OCI-LY3 (cell line): ENCODE data around the gene FAM118B.
"Not testable (repeated sequence)": the region's sequence is repeated elsewhere in the genome, so short reads cannot be mapped to it uniquely, and the experiment has no call there.

Experiments used
- H2AFZ ChIP-seq: fragments of 200-600, 300-600 bp; shearing (Covaris generic); 2 replicates; pipeline ENCODE4 v1.6.0; 2014; ENCODE audit warnings: antibody characterized with exemption, low read depth, low read length
- H3K27ac ChIP-seq: fragments of 200-600, 300-600 bp; sonication (generic); 2 replicates; pipeline ENCODE4 v1.5.1; 2014; ENCODE audit warnings: mild to moderate bottlenecking, low read length, moderate library complexity, mixed read lengths
- H3K27me3 ChIP-seq: fragments of 200-600, 300-600 bp; sonication (generic); 2 replicates; pipeline ENCODE4 v1.6.1; 2014; ENCODE audit warnings: low read depth, low read length, mixed read lengths
- H3K36me3 ChIP-seq: fragments of 200-600, 300-600 bp; sonication (generic); replicated peaks from 2 replicates; pipeline ENCODE3; 2014; ENCODE audit warnings: low read depth, low read length, mixed read lengths
- H3K4me1 ChIP-seq: fragments of 300-600, 200-600 bp; sonication (generic); 2 replicates; pipeline ENCODE4 v1.6.1; 2014; ENCODE audit warnings: low read length, mixed read lengths
- H3K4me2 ChIP-seq: fragments of 200-600, 300-600 bp; sonication (generic); 2 replicates; pipeline ENCODE4 v1.6.1; 2014; ENCODE audit warnings: low read length, mixed read lengths
- H3K4me3 ChIP-seq: fragments of 300-600, 200-600 bp; sonication (generic); 2 replicates; pipeline ENCODE4 v1.5.1; 2014; ENCODE audit warnings: antibody characterized with exemption, mild to moderate bottlenecking, low read length, moderate library complexity
- H3K79me2 ChIP-seq: fragments of 300-600, 200-600 bp; shearing (Covaris generic); 2 replicates; pipeline ENCODE4 v1.6.1; 2014; ENCODE audit warnings: mild to moderate bottlenecking, low read length, mixed read lengths
- H3K9ac ChIP-seq: fragments of 300-600, 200-600 bp; shearing (Covaris generic); 2 replicates; pipeline ENCODE4 v1.6.0; 2014; ENCODE audit warnings: mild to moderate bottlenecking, low read length, moderate library complexity
- H3K9me3 ChIP-seq: fragments of 200-600, 300-600 bp; shearing (Covaris generic); 2 replicates; pipeline ENCODE4 v1.6.1; 2014; ENCODE audit warnings: low read length, mixed read lengths; ENCODE audit not compliant: insufficient read depth
- H4K20me1 ChIP-seq: fragments of 200-600, 300-600 bp; sonication (generic); 2 replicates; pipeline ENCODE4 v1.6.1; 2016; ENCODE audit warnings: low read length, mixed read lengths; ENCODE audit not compliant: insufficient read depth
- EZH2phosphoT487 ChIP-seq: fragments of 200-600 bp; shearing (Covaris generic); IDR thresholded peaks from 2 replicates; pipeline ENCODE4 v1.6.1; 2018; ENCODE audit warnings: antibody characterized with exemption, mixed run types, low read depth
- TF ChIP-seq, protein P1 (sequence below): fragments of 200-600, 300-600 bp; sonication (generic); IDR thresholded peaks from 2 replicates; pipeline ENCODE4 v1.5.1; 2014; ENCODE audit warnings: antibody characterized with exemption, low read length, low read depth

FAM118B gene

DNA sequence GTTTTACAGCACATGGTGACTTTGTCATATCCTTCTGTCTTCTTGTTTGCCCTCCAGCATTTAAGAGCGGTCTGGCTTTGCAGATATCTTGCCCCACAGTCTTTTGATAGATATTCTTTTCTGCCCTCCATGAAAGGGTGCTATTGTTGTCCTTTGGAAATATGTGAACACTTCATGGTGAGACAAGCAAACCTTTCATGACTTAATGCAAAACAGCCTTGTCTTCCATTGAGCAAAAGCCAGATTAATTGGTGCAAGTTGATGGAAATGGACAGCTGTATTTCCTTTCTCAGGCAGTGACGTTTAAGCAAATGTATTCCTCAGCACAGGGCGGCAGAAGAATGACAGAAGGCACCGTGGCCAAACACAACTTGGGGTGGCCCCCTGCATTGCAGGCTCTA, 96.7 kb downstream of the FAM118B start:
- Histone ChIP-seq H3K36me3 (peaks cover 33% of the 10 kb centered on the region), H3K4me3 (no peak overlapping the region), H3K4me2 (no peak overlapping the region), H4K20me1 (peaks cover 24% of the 10 kb centered on the region), H3K27ac (no peak overlapping the region), H3K27me3 (no peaks in the 10 kb centered on the region), H3K79me2 (peaks cover 40% of the 10 kb centered on the region), H3K4me1 (peaks cover 47% of the 10 kb centered on the region), H3K9ac (no peak overlapping the region), H2AFZ (no peak overlapping the region), H3K9me3 (no peaks in the 10 kb centered on the region)
- TF ChIP-seq, protein P1, sequence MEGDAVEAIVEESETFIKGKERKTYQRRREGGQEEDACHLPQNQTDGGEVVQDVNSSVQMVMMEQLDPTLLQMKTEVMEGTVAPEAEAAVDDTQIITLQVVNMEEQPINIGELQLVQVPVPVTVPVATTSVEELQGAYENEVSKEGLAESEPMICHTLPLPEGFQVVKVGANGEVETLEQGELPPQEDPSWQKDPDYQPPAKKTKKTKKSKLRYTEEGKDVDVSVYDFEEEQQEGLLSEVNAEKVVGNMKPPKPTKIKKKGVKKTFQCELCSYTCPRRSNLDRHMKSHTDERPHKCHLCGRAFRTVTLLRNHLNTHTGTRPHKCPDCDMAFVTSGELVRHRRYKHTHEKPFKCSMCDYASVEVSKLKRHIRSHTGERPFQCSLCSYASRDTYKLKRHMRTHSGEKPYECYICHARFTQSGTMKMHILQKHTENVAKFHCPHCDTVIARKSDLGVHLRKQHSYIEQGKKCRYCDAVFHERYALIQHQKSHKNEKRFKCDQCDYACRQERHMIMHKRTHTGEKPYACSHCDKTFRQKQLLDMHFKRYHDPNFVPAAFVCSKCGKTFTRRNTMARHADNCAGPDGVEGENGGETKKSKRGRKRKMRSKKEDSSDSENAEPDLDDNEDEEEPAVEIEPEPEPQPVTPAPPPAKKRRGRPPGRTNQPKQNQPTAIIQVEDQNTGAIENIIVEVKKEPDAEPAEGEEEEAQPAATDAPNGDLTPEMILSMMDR = no peak
- TF ChIP-seq EZH2phosphoT487 = no peak

DNA sequence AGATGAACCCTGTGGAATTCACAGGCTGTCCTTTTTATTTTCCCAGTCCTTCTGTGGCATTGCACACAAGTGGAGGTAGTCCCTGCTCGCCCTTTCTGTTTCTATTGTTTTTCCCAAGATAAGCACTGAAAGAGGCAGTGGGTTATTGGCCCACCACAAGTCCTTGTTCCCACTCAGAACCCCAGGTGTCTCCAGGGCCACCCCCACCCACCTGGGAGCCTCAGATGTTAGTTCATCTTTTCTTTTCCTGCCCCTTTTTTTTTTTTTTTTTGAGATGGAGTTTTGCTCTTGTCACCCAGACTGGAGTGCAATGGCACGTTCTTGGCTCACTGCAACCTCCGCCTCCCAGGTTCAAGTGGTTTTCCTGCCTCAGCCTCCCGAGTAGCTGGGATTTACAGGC, 97.2 kb downstream of the FAM118B start:
- H2AFZ ChIP-seq, H3K9me3 ChIP-seq, H3K4me2 ChIP-seq, H3K27ac ChIP-seq, H3K27me3 ChIP-seq, H3K4me3 ChIP-seq, H3K9ac ChIP-seq: not testable (repeated sequence)
- peaks cover 36% of the 10 kb centered on the region for H3K36me3 ChIP-seq
- peaks cover 35% of the 10 kb centered on the region for H3K79me2 ChIP-seq
- peaks cover 24% of the 10 kb centered on the region for H4K20me1 ChIP-seq
- H3K4me1 ChIP-seq = peaks cover 52% of the 10 kb centered on the region

DNA sequence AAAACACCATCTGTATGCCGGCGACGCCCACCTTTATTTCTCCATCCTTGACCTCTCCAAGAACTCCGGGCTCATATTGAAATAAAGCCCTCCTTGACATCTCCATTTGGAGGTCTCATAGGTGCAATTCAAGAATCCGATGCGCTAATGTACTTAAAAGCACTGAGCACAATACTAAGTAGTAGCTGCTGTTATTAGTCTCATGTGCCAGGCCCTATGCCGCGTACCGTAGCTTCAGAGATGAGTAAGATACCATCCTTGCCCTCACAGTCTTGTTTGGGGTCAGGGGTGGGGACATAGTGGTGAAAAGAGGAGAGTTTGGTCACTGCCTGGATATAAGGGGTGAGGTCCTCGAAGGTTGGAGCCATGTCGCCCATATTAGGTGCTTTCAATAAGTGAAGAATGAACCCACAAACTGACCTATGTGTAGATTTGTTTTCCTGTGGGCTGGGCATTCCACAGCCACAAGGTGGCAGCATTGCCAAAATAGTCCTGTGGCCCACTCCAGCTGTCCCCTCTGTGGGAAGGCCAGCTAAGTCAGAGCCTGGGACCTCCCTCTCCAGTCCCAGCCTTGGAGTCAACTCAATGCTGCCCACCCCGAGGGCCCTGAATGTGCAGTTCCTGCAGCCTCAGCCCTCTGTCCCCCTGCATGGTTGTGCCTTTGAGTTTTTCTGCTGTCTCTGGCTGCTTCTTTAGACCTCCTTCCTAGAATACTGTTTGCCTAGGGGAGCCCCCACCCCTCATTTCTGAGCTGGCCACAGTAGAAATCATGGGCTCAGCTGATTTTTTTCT, 98.8 kb downstream of the FAM118B start:
- no peak overlapping the region for H3K9ac ChIP-seq
- H3K4me3 ChIP-seq = no peak overlapping the region
- H3K4me1 ChIP-seq = peaks cover 60% of the 10 kb centered on the region
- H3K36me3 ChIP-seq = peaks cover 45% of the 10 kb centered on the region
- H3K9me3 ChIP-seq = no peaks in the 10 kb centered on the region
- no peaks in the 10 kb centered on the region for H3K27me3 ChIP-seq
- H3K4me2 ChIP-seq = peak overlapping the region; percentile 31
- TF ChIP-seq, protein P1 = peak; percentile 94
- no peak for TF ChIP-seq EZH2phosphoT487
- peaks cover 29% of the 10 kb centered on the region for H3K79me2 ChIP-seq
- H2AFZ ChIP-seq = no peak overlapping the region
- peak overlapping the region; percentile 77 for H3K27ac ChIP-seq
- H4K20me1 ChIP-seq = peaks cover 26% of the 10 kb centered on the region

DNA sequence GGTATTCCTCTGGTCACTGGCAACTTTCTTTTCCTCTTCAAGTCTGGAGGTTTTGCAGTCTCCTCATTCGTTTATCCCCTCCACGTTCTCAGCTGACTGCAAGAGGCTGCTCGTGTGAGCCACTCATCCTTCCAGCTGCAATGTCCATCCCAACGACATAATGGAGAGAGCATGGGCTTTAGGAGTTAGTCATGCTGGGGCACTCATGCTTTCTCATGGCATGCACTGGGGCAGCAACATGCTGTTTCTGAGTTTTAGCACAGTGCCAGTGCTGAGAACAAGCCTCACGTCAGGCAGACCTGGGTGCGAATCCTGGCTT, 99.4 kb downstream of the FAM118B start:
- peaks cover 46% of the 10 kb centered on the region for H3K36me3 ChIP-seq
- peak overlapping the region; percentile 77 for H3K27ac ChIP-seq
- H4K20me1 ChIP-seq = peaks cover 26% of the 10 kb centered on the region
- no peak overlapping the region; the same call in 1 of the 2 replicates for H3K9ac ChIP-seq
- TF ChIP-seq, protein P1 = no peak
- TF ChIP-seq EZH2phosphoT487 = no peak
- no peak overlapping the region for H3K4me3 ChIP-seq
- peaks cover 29% of the 10 kb centered on the region for H3K79me2 ChIP-seq
- no peaks in the 10 kb centered on the region for H3K9me3 ChIP-seq
- H3K4me1 ChIP-seq = peaks cover 54% of the 10 kb centered on the region
- peak overlapping the region; percentile 26; the same call in 1 of the 2 replicates for H3K4me2 ChIP-seq
- no peaks in the 10 kb centered on the region for H3K27me3 ChIP-seq
- no peak overlapping the region for H2AFZ ChIP-seq
